Keratinocyte (primary cell): ENCODE results near the gene ARL6IP4.
"Not testable (repeated sequence)": the region's sequence is repeated elsewhere in the genome, so short reads cannot be mapped to it uniquely, and the experiment has no call there.

Experiments used
- EZH2 ChIP-seq: IDR thresholded peaks from one replicate; pipeline ENCODE4 v1.6.1; 2012; ENCODE audit warnings: inconsistent platforms, mild to moderate bottlenecking, low read length, moderate library complexity
- TF ChIP-seq, protein P1 (sequence below), 3 experiments: IDR thresholded peaks in 1 of 3; conservative IDR thresholded peaks in 1 of 3; optimal IDR thresholded peaks in 1 of 3; 2 replicates in 2 of 3; 3 replicates in 1 of 3; pipeline versions ENCODE3 to v1.5.1; 2011; ENCODE audit warnings: low read length in 3 of 3, mild to moderate bottlenecking in 3 of 3, moderate library complexity in 2 of 3, control low read depth in 1 of 3, inconsistent platforms in 1 of 3; ENCODE audit not compliant: insufficient read depth in 2 of 3; ENCODE audit errors: extremely low read depth in 1 of 3

DNA sequence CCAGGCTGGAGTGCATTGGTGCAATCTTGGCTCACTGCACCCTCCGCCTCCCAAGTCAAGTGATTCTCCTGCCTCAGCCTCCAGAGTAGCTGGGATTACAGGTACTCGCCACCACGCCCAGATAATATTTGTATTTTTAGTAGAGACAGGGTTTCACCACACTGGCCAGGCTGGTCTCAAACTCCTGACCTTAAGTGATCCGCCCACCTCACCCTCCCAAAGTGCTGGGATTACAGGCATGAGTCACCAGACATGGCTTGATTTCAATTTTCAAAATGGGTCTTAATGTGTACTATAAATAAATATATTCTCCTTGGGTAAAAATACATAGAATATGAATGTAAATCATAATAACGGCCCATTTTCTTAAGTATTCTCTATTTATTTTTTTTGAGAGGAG, 39.1 kb upstream of the ARL6IP4 start:
- TF ChIP-seq, protein P1, sequence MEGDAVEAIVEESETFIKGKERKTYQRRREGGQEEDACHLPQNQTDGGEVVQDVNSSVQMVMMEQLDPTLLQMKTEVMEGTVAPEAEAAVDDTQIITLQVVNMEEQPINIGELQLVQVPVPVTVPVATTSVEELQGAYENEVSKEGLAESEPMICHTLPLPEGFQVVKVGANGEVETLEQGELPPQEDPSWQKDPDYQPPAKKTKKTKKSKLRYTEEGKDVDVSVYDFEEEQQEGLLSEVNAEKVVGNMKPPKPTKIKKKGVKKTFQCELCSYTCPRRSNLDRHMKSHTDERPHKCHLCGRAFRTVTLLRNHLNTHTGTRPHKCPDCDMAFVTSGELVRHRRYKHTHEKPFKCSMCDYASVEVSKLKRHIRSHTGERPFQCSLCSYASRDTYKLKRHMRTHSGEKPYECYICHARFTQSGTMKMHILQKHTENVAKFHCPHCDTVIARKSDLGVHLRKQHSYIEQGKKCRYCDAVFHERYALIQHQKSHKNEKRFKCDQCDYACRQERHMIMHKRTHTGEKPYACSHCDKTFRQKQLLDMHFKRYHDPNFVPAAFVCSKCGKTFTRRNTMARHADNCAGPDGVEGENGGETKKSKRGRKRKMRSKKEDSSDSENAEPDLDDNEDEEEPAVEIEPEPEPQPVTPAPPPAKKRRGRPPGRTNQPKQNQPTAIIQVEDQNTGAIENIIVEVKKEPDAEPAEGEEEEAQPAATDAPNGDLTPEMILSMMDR (optimal IDR thresholded peaks at IDR 0.05 in 1 of 3, IDR thresholded peaks at IDR 0.05 in 1 of 3, conservative IDR thresholded peaks at IDR 0.05 in 1 of 3; ENCODE audit: extremely low read depth in 1 of 3, insufficient read depth in 2 of 3, low read length in 3 of 3) = not testable (repeated sequence)
- not testable (repeated sequence) for TF ChIP-seq EZH2
